ENCODE measurements around the gene TTI1. TPM values are rescaled to one million over a fixed set of nuclear protein-coding genes. Genes with fewer than 3 reads are reported as not detected.

TTI1 gene
- total RNA-seq, 1 donor from 2014 or later = 52.1 TPM

DNA sequence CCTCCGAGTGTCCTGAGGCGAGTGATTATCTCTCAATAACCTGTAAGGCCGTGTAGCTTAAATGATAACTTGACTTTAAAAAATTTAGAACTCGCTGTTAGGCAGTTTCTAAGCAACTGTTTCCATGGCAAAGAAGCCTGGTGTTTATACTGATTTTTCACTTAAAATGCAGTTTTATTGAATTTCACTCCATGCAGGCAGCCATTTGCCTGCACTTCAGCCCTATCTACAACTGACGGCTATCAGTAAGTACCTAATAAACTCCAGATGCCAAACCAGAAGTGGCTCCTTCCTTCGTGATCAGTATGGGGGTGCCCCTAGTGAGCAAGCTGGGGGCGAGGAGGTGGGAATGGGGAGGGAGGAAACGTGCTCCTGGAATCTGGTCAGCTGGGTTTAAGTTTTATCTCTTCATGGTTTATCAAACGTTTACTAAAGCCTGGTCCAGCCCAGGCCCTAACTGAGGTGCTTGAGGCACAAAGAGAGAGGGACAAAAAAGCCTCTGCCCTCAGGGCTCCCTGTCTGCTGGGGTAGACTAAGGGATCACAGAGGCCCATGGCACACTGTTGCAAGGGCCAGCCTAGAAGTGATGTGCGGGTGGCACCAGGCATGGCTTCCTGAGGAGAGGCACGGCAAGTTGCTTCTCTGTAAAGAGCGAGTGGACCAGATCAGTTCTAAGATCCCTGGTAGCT, 45.5 kb downstream of the TTI1 start:
- no peak overlapping the region for H3K9ac ChIP-seq
- H3K4me2 ChIP-seq = peak overlapping the region; percentile 21
- no peak overlapping the region for H2AFZ ChIP-seq (replicated peaks)
- DNase-seq (ENCODE audit: low spot score) = no peak
- H3K9me3 ChIP-seq (ENCODE audit: low read depth) = no peaks in the 10 kb centered on the region
- no peaks in the 10 kb centered on the region for H3K27me3 Mint-ChIP-seq (ENCODE audit: insufficient read depth, low read depth)
- peaks cover 5% of the 10 kb centered on the region for H4K20me1 ChIP-seq (ENCODE audit: low read depth)
- H3K27ac ChIP-seq = peak overlapping the region; percentile 50
- H3K27me3 ChIP-seq = no peaks in the 10 kb centered on the region
- peaks cover 16% of the 10 kb centered on the region for H3F3A ChIP-seq (ENCODE audit: low read depth)
- peak overlapping the region; percentile 57 for H3K4me3 Mint-ChIP-seq
- H3K9me3 Mint-ChIP-seq = no peaks in the 10 kb centered on the region
- H3K36me3 ChIP-seq = no peaks in the 10 kb centered on the region
- peaks cover 19% of the 10 kb centered on the region for H3K4me1 ChIP-seq
- H3K27ac Mint-ChIP-seq = peak overlapping the region; percentile 98
- peaks cover 13% of the 10 kb centered on the region for H3K36me3 Mint-ChIP-seq
- H3K4me1 Mint-ChIP-seq = peaks cover 55% of the 10 kb centered on the region
- TF ChIP-seq EZH2 (IDR thresholded peaks at IDR 0.05) = no peak
- TF ChIP-seq, protein P1, sequence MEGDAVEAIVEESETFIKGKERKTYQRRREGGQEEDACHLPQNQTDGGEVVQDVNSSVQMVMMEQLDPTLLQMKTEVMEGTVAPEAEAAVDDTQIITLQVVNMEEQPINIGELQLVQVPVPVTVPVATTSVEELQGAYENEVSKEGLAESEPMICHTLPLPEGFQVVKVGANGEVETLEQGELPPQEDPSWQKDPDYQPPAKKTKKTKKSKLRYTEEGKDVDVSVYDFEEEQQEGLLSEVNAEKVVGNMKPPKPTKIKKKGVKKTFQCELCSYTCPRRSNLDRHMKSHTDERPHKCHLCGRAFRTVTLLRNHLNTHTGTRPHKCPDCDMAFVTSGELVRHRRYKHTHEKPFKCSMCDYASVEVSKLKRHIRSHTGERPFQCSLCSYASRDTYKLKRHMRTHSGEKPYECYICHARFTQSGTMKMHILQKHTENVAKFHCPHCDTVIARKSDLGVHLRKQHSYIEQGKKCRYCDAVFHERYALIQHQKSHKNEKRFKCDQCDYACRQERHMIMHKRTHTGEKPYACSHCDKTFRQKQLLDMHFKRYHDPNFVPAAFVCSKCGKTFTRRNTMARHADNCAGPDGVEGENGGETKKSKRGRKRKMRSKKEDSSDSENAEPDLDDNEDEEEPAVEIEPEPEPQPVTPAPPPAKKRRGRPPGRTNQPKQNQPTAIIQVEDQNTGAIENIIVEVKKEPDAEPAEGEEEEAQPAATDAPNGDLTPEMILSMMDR (IDR thresholded peaks at IDR 0.05) = no peak
- TF ChIP-seq EZH2phosphoT487 (IDR thresholded peaks at IDR 0.05) = no peak
- H3K4me3 ChIP-seq = no peak overlapping the region
- H3K79me2 ChIP-seq (ENCODE audit: low read depth) = no peaks in the 10 kb centered on the region

DNA sequence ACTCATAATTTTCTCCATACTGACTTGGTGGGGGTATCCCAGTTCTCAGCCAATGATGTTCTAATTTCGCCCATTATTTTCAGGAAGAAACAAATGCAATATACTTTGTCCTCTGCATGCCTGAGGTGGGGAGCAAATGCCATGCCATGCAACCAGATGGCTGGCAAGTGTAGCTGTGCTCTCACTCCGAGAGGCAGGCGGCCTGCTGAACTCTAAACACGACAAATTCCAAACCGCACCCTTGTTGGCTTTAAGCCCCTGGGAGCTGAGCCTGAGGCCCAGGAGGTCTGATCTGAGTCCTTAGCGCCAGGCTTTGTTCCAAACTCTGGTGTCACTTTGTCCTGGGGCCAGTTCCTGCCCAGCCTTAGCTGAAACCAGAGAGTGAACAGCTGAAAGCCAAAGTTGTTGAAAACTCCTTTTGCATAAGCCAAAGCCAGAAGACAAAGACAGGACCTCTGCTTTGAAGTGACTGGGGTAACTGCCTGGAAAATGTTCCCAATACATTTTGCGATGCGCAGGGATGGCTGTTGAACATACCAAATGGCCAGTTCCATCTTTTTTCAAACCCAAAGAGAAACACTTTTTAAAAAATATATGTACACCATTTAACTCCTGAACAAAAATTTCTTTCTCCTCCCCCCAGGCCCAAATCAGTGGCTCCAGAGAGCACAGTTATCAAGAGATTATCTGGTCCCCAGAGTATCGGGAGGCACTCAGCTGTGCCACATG, 46.2 kb downstream of the TTI1 start:
- peak overlapping the region; percentile 98 for H3K27ac Mint-ChIP-seq
- peak overlapping the region; percentile 1 for H3K9ac ChIP-seq

DNA sequence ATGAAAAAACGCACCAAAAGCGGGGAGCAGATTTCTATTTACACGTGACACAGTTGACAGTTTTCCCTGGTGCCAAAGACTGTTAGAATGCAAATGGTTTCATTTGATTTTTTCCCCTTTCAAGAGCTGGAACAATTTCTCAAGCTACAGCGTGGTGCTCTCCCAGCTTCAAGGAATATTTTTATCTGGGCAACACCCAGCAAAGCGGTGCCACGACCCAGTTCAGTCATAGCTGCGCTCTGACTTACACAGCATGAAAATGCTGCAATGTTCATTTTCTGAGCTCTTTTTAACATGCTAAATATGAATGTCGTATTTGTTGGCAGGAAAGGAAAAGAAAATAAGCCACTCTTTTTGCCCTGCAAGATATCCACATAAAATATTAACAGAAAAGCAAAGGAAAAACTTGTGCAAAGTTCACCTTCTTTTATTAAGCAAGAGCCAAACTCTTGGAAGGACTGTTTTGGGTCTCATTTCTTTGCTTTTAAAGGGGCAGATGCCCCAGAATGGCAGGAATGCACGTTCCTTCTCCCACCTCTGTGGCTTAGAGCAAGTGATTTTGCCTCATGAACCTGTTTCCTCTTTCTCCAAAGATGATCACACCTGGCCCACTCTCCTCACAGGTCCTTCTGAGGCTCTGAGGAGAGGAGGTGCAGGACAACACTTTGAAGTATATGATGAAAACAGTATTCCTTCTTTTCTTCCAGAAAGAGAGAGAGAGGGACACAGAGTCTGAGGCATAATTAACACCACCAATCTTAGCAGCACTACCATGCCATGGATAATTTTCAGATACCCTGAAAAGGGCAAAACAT, 47.0 kb downstream of the TTI1 start:
- peaks cover 19% of the 10 kb centered on the region for H3K4me1 ChIP-seq
- no peak overlapping the region for H3K27ac ChIP-seq

More for the DNA sequence above, 46.2 kb downstream of the TTI1 start:
- H3F3A ChIP-seq (ENCODE audit: low read depth) = peaks cover 16% of the 10 kb centered on the region
- H2AFZ ChIP-seq (replicated peaks) = no peak overlapping the region
- Mint-ChIP-seq H3K4me3 (peak overlapping the region; percentile 57), H3K4me1 (peaks cover 56% of the 10 kb centered on the region), H3K27me3 (ENCODE audit: insufficient read depth, low read depth) (no peaks in the 10 kb centered on the region), H3K9me3 (no peaks in the 10 kb centered on the region), H3K36me3 (peaks cover 18% of the 10 kb centered on the region)
- no peaks in the 10 kb centered on the region for H3K9me3 ChIP-seq (ENCODE audit: low read depth)
- H3K36me3 ChIP-seq = no peaks in the 10 kb centered on the region
- peak overlapping the region; percentile 50 for H3K27ac ChIP-seq
- no peak for TF ChIP-seq EZH2phosphoT487 (IDR thresholded peaks at IDR 0.05)
- TF ChIP-seq EZH2 (IDR thresholded peaks at IDR 0.05) = no peak
- TF ChIP-seq, protein P1 (IDR thresholded peaks at IDR 0.05) = no peak
- no peaks in the 10 kb centered on the region for H3K27me3 ChIP-seq
- no peak overlapping the region for H3K4me3 ChIP-seq
- peaks cover 5% of the 10 kb centered on the region for H4K20me1 ChIP-seq (ENCODE audit: low read depth)
- DNase-seq (ENCODE audit: low spot score) = peak; percentile 60
- H3K4me1 ChIP-seq = peaks cover 19% of the 10 kb centered on the region
- H3K4me2 ChIP-seq = peak overlapping the region; percentile 21
- no peaks in the 10 kb centered on the region for H3K79me2 ChIP-seq (ENCODE audit: low read depth)

More for the DNA sequence above, 47.0 kb downstream of the TTI1 start:
- Histone ChIP-seq H3K36me3 (no peaks in the 10 kb centered on the region), H3K4me2 (peak overlapping the region; percentile 21), H4K20me1 (ENCODE audit: low read depth) (peaks cover 5% of the 10 kb centered on the region), H2AFZ (replicated peaks) (no peak overlapping the region), H3K79me2 (ENCODE audit: low read depth) (no peaks in the 10 kb centered on the region), H3K9me3 (ENCODE audit: low read depth) (no peaks in the 10 kb centered on the region), H3K9ac (peak overlapping the region; percentile 1), H3K4me3 (no peak overlapping the region), H3F3A (ENCODE audit: low read depth) (peaks cover 19% of the 10 kb centered on the region), H3K27me3 (no peaks in the 10 kb centered on the region)
- DNase-seq (ENCODE audit: low spot score) = no peak
- H3K27me3 Mint-ChIP-seq (ENCODE audit: insufficient read depth, low read depth) = no peaks in the 10 kb centered on the region
- no peak overlapping the region for H3K4me3 Mint-ChIP-seq
- peaks cover 57% of the 10 kb centered on the region for H3K4me1 Mint-ChIP-seq
- H3K27ac Mint-ChIP-seq = peak overlapping the region; percentile 39
- H3K36me3 Mint-ChIP-seq = peaks cover 20% of the 10 kb centered on the region
- TF ChIP-seq EZH2phosphoT487 (IDR thresholded peaks at IDR 0.05) (no peak), EZH2 (IDR thresholded peaks at IDR 0.05) (no peak)
- TF ChIP-seq, protein P1 (IDR thresholded peaks at IDR 0.05) = no peak
- no peaks in the 10 kb centered on the region for H3K9me3 Mint-ChIP-seq

Measured in neural progenitor cell (in vitro differentiated cells).